GM12878 (cell line): ENCODE data around the gene DDR2.

Experiments
- ATF2 ChIP-seq: IDR thresholded peaks from 2 replicates; pipeline ENCODE4 v1.6.1; 2012; ENCODE audit warnings: low read length, inconsistent platforms
- ATF3 ChIP-seq: IDR thresholded peaks from 2 replicates; pipeline ENCODE4 v1.6.1; 2011; ENCODE audit warnings: low read depth, mild to moderate bottlenecking, low read length, moderate library complexity, borderline replicate concordance; ENCODE audit errors: extremely low read depth
- CBFB ChIP-seq: IDR thresholded peaks from 2 replicates; pipeline ENCODE4 v1.6.1; 2016; ENCODE audit warnings: antibody characterized with exemption, low read depth
- CTCF ChIP-seq, 3 experiments: IDR thresholded peaks in 2 of 3; conservative IDR thresholded peaks in 1 of 3; 2 replicates each; pipeline ENCODE4 v1.5.1; 2011; ENCODE audit warnings: low read depth in 3 of 3, low read length in 3 of 3, mild to moderate bottlenecking in 3 of 3, control low read depth in 2 of 3, moderate library complexity in 2 of 3, inconsistent platforms in 1 of 3, mixed read lengths in 1 of 3; ENCODE audit not compliant: control insufficient read depth in 2 of 3, insufficient read depth in 1 of 3; ENCODE audit errors: extremely low read depth in 1 of 3
- EGR1 ChIP-seq, 2 experiments: IDR thresholded peaks; 1 replicate in 1 of 2; 2 replicates in 1 of 2; pipeline ENCODE4 v1.6.1; 2011 to 2012; ENCODE audit warnings: low read depth in 2 of 2, low read length in 2 of 2, borderline replicate concordance in 1 of 2, mild to moderate bottlenecking in 1 of 2, moderate library complexity in 1 of 2
- GABPA ChIP-seq: IDR thresholded peaks from 2 replicates; pipeline ENCODE4 v1.6.1; 2014; ENCODE audit warnings: antibody characterized with exemption, low read depth, mild to moderate bottlenecking, inconsistent platforms
- HDAC2 ChIP-seq: fragments of 200-600 bp; sonication (generic); IDR thresholded peaks from 2 replicates; pipeline ENCODE4 v1.6.1; 2017
- POLR2A ChIP-seq: IDR thresholded peaks from 2 replicates; pipeline ENCODE4 v1.6.1; 2011; ENCODE audit warnings: low read depth, mild to moderate bottlenecking, low read length
- POLR2AphosphoS2 ChIP-seq: IDR thresholded peaks from 2 replicates; pipeline ENCODE4 v1.6.1; 2011; ENCODE audit warnings: low read depth, mild to moderate bottlenecking, low read length, improper control_type of control experiment, moderate library complexity
- POLR2AphosphoS5 ChIP-seq: IDR thresholded peaks from 2 replicates; pipeline ENCODE4 v1.6.1; 2011; ENCODE audit warnings: mild to moderate bottlenecking, low read length, inconsistent platforms
- RAD51 ChIP-seq: fragments of 450-650 bp; IDR thresholded peaks from 2 replicates; pipeline ENCODE4 v1.6.1; 2016; ENCODE audit warnings: moderate library complexity, mild to moderate bottlenecking, inconsistent platforms
- RFX5 ChIP-seq: IDR thresholded peaks from 2 replicates; pipeline ENCODE4 v1.6.1; 2011; ENCODE audit warnings: low read depth, low read length, improper control_type of control experiment
- TARDBP ChIP-seq: IDR thresholded peaks from 2 replicates; pipeline ENCODE4 v1.6.1; 2016; ENCODE audit warnings: borderline replicate concordance
- ZBED1 ChIP-seq: IDR thresholded peaks from 2 replicates; pipeline ENCODE4 v1.6.1; 2016; ENCODE audit warnings: borderline replicate concordance

GRCh38 chr1:162689745-162690671 is 57.7 kb downstream of the DDR2 start:
- TF ChIP-seq CBFB (no peak), POLR2AphosphoS2 (no peak), POLR2AphosphoS5 (no peak), CTCF (IDR thresholded peaks at IDR 0.05 in 2 of 3, conservative IDR thresholded peaks at IDR 0.05 in 1 of 3; ENCODE audit: control insufficient read depth in 2 of 3, extremely low read depth in 1 of 3, insufficient read depth in 1 of 3, low read depth in 3 of 3, low read length in 3 of 3) (no peak), GABPA (no peak), ZBED1 (no peak), ATF3 (no peak), EGR1 (IDR thresholded peaks at IDR 0.05; ENCODE audit: borderline replicate concordance in 1 of 2, low read depth in 2 of 2, low read length in 2 of 2) (no peak), TARDBP (no peak), RFX5 (no peak), RAD51 (no peak), HDAC2 (no peak), ATF2 (no peak), POLR2A (no peak)
